GM23338 (cell line): ENCODE results near the gene EFCAB9.

Source experiments
- CTCF ChIP-seq, 2 experiments: fragments of 200-600 bp in 1 of 2; sonication (generic) in 1 of 2; conservative IDR thresholded peaks; 2 replicates each; pipeline versions ENCODE4 v1.5.1 to v1.6.1; 2016 to 2017; ENCODE audit warnings: antibody characterized with exemption in 2 of 2, low read depth in 2 of 2, mild to moderate bottlenecking in 2 of 2, moderate library complexity in 1 of 2
- EZH2 ChIP-seq: fragments of 200-600 bp; sonication (generic); IDR thresholded peaks from one replicate; pipeline ENCODE4 v1.8.0; 2017; ENCODE audit warnings: antibody characterized with exemption, mild to moderate bottlenecking, low read depth; ENCODE audit not compliant: unreplicated experiment
- EZH2phosphoT487 ChIP-seq: fragments of 200-600 bp; sonication (generic); IDR thresholded peaks from one replicate; pipeline ENCODE4 v1.8.1; 2018; ENCODE audit warnings: antibody characterized with exemption; ENCODE audit not compliant: unreplicated experiment
- POLR2AphosphoS5 ChIP-seq: IDR thresholded peaks from 2 replicates; pipeline ENCODE4 v1.6.1; 2016; ENCODE audit warnings: antibody characterized with exemption, low read depth
- REST ChIP-seq: IDR thresholded peaks from one replicate; pipeline ENCODE4 v1.6.1; 2018; ENCODE audit warnings: antibody characterized with exemption; ENCODE audit not compliant: unreplicated experiment

- TF ChIP-seq CTCF (conservative IDR thresholded peaks at IDR 0.05; ENCODE audit: low read depth in 2 of 2) (no peak), POLR2AphosphoS5 (no peak), EZH2phosphoT487 (no peak), EZH2 (no peak), REST (no peak)
These were observed 43.2 kb upstream of the EFCAB9 start for GRCh38 chr5:172150514-172151425.
